IMR-90 (cell line): ENCODE measurements around the gene TUBD1. TPM values are rescaled to one million over a fixed set of nuclear protein-coding genes. Genes with fewer than 3 reads are reported as not detected.
A peak's percentile ranks its signal among the peaks of the same experiment; 100 is the strongest.

Experiments
- ATAC-seq: fragments of 200-7000 bp; cut with Tn5 transposase; 2 replicates; pipeline ENCODE4 v1.9.1; 2020; ENCODE audit warnings: low read depth, mild to moderate bottlenecking, moderate library complexity
- BruUV-seq: library from RNA; stranded (reverse); fragments of 400-500 nt; replicated peaks from 2 replicates; lab custom pipeline; 2021; lab: Mats Ljungman, UMichigan
- CTCF ChIA-PET: fragments of 300-600 bp; formaldehyde crosslinking; extraction: SDS; loops from one replicate; lab custom pipeline; 2021; ENCODE audit warnings: antibody characterized with exemption; lab: Yijun Ruan, JAX
- POLR2A ChIA-PET: fragments of 300-600 bp; sonication (Branson Sonifier 250); formaldehyde crosslinking; loops from one replicate; lab custom pipeline; 2022; ENCODE audit warnings: antibody characterized with exemption; ENCODE audit not compliant: unreplicated experiment; lab: Charles Lee
- DNase-seq: peaks from one replicate; pipeline ENCODE4 v3.0.0; 2013
- H2AFZ ChIP-seq: replicated peaks from 2 replicates; pipeline ENCODE3; 2013; ENCODE audit warnings: low read length, mild to moderate bottlenecking; ENCODE audit not compliant: poor library complexity
- H2AK5ac ChIP-seq: 2 replicates; pipeline ENCODE4 v1.6.1; 2013; ENCODE audit warnings: low read depth, low read length, inconsistent platforms
- H2AK9ac ChIP-seq: replicated peaks from 2 replicates; pipeline ENCODE3; 2013; ENCODE audit warnings: mild to moderate bottlenecking, low read depth, low read length, moderate library complexity; ENCODE audit not compliant: poor library complexity
- H2BK120ac ChIP-seq: 2 replicates; pipeline ENCODE4 v1.6.1; 2013; ENCODE audit warnings: low read depth, low read length, inconsistent platforms
- H2BK15ac ChIP-seq: 3 replicates; pipeline ENCODE4 v1.6.1; 2013; ENCODE audit warnings: low read depth, low read length, inconsistent platforms
- H2BK20ac ChIP-seq: 2 replicates; pipeline ENCODE4 v1.6.1; 2013; ENCODE audit warnings: low read depth, mild to moderate bottlenecking, inconsistent platforms, low read length, moderate library complexity
- H2BK5ac ChIP-seq: 2 replicates; pipeline ENCODE4 v1.6.1; 2013; ENCODE audit warnings: mild to moderate bottlenecking, low read depth, low read length, inconsistent platforms; ENCODE audit not compliant: poor library complexity, severe bottlenecking
- H3K14ac ChIP-seq: replicated peaks from 2 replicates; pipeline ENCODE4 v1.6.1; 2013; ENCODE audit warnings: low read depth, low read length, inconsistent platforms
- H3K18ac ChIP-seq: 2 replicates; pipeline ENCODE4 v1.6.1; 2013; ENCODE audit warnings: low read depth, low read length, control low read depth
- H3K23ac ChIP-seq: 2 replicates; pipeline ENCODE4 v1.6.1; 2013; ENCODE audit warnings: low read depth, low read length, inconsistent platforms
- H3K27ac ChIP-seq: 2 replicates; pipeline ENCODE4 v1.5.1; 2013; ENCODE audit warnings: mild to moderate bottlenecking, control low read depth, low read length; ENCODE audit not compliant: insufficient read depth
- H3K27me3 ChIP-seq: 2 replicates; pipeline ENCODE4 v1.6.1; 2013; ENCODE audit warnings: low read length; ENCODE audit not compliant: control insufficient read depth, insufficient read depth
- H3K36me3 ChIP-seq: 2 replicates; pipeline ENCODE4 v1.6.1; 2013; ENCODE audit warnings: low read length, mixed read lengths; ENCODE audit not compliant: control insufficient read depth, insufficient read depth
- H3K4ac ChIP-seq: 2 replicates; pipeline ENCODE4 v1.6.1; 2013; ENCODE audit warnings: low read depth, low read length, inconsistent platforms
- H3K4me1 ChIP-seq: 2 replicates; pipeline ENCODE4 v1.6.1; 2013; ENCODE audit warnings: low read length, mixed read lengths; ENCODE audit not compliant: control insufficient read depth, insufficient read depth
- H3K4me2 ChIP-seq: 2 replicates; pipeline ENCODE4 v1.6.1; 2013; ENCODE audit warnings: low read depth, mild to moderate bottlenecking, control low read depth, low read length, moderate library complexity
- H3K4me3 ChIP-seq: 2 replicates; pipeline ENCODE4 v1.5.1; 2013; ENCODE audit warnings: low read depth, mild to moderate bottlenecking, control low read depth, low read length, moderate library complexity; ENCODE audit not compliant: insufficient read depth
- H3K56ac ChIP-seq: 2 replicates; pipeline ENCODE4 v1.6.1; 2013; ENCODE audit warnings: low read length, inconsistent platforms; ENCODE audit not compliant: insufficient read depth; ENCODE audit errors: extremely low read depth
- H3K79me1 ChIP-seq, 2 experiments: 2 replicates each; pipeline ENCODE4 v1.6.1; 2013; ENCODE audit warnings: low read length in 2 of 2, inconsistent platforms in 1 of 2, low read depth in 1 of 2
- H3K9ac ChIP-seq: 2 replicates; pipeline ENCODE4 v1.6.1; 2013; ENCODE audit warnings: low read depth, low read length, control low read depth
- H3K9me1 ChIP-seq: 2 replicates; pipeline ENCODE4 v1.6.1; 2013; ENCODE audit warnings: low read length, inconsistent platforms; ENCODE audit not compliant: insufficient read depth
- H3K9me3 ChIP-seq: 2 replicates; pipeline ENCODE4 v1.6.1; 2013; ENCODE audit warnings: low read length; ENCODE audit not compliant: control insufficient read depth, insufficient read depth
- H4K20me1 ChIP-seq: 2 replicates; pipeline ENCODE4 v1.6.1; 2013; ENCODE audit warnings: low read length, inconsistent platforms; ENCODE audit not compliant: insufficient read depth
- H4K5ac ChIP-seq: 2 replicates; pipeline ENCODE4 v1.6.1; 2013; ENCODE audit warnings: mild to moderate bottlenecking, low read depth, low read length, control low read depth
- H4K8ac ChIP-seq, 2 experiments: 2 replicates each; pipeline ENCODE4 v1.6.1; 2013; ENCODE audit warnings: low read depth in 2 of 2, low read length in 2 of 2, control low read depth in 1 of 2, inconsistent platforms in 1 of 2
- H4K91ac ChIP-seq: 2 replicates; pipeline ENCODE4 v1.6.1; 2013; ENCODE audit warnings: low read depth, low read length, inconsistent platforms; ENCODE audit not compliant: insufficient read depth
- BHLHE40 ChIP-seq: fragments of 150-350 bp; IDR thresholded peaks from 2 replicates; pipeline ENCODE4 v1.6.1; 2016; ENCODE audit warnings: mild to moderate bottlenecking, low read depth, low read length
- CEBPB ChIP-seq: IDR thresholded peaks from 2 replicates; pipeline ENCODE4 v1.6.1; 2012; ENCODE audit warnings: low read depth, low read length, improper control_type of control experiment
- CHD1 ChIP-seq: IDR thresholded peaks from 2 replicates; pipeline ENCODE4 v1.6.1; 2012; ENCODE audit warnings: low read depth, low read length, improper control_type of control experiment
- ELK1 ChIP-seq: fragments of 150-350 bp; IDR thresholded peaks from 2 replicates; pipeline ENCODE4 v1.6.1; 2016; ENCODE audit warnings: low read depth, mild to moderate bottlenecking, low read length, moderate library complexity, borderline replicate concordance
- FOS ChIP-seq: fragments of 150-350 bp; IDR thresholded peaks from 2 replicates; pipeline ENCODE4 v1.6.1; 2016; ENCODE audit warnings: low read depth, low read length
- MAZ ChIP-seq: IDR thresholded peaks from 2 replicates; pipeline ENCODE4 v1.6.1; 2012; ENCODE audit warnings: low read depth, mild to moderate bottlenecking, low read length, improper control_type of control experiment, moderate library complexity, borderline replicate concordance
- MXI1 ChIP-seq: IDR thresholded peaks from 2 replicates; pipeline ENCODE4 v1.6.1; 2012; ENCODE audit warnings: low read depth, mild to moderate bottlenecking, low read length, moderate library complexity, borderline replicate concordance
- NFE2L2 ChIP-seq: fragments of 150-350 bp; IDR thresholded peaks from 2 replicates; pipeline ENCODE4 v1.6.1; 2016; ENCODE audit warnings: low read depth, mild to moderate bottlenecking, low read length
- RAD21 ChIP-seq: IDR thresholded peaks from 2 replicates; pipeline ENCODE4 v1.6.1; 2012; ENCODE audit warnings: low read length, improper control_type of control experiment
- RFX5 ChIP-seq: IDR thresholded peaks from 2 replicates; pipeline ENCODE4 v1.8.0; 2012; ENCODE audit warnings: low read depth, mild to moderate bottlenecking, low read length, moderate library complexity
- SMC3 ChIP-seq: fragments of 150-350 bp; IDR thresholded peaks from 2 replicates; pipeline ENCODE4 v1.6.1; 2016; ENCODE audit warnings: low read depth, mild to moderate bottlenecking, antibody characterized with exemption, low read length, moderate library complexity
- USF2 ChIP-seq: fragments of 150-350 bp; IDR thresholded peaks from 2 replicates; pipeline ENCODE4 v1.6.1; 2017; ENCODE audit warnings: mild to moderate bottlenecking, antibody characterized with exemption, low read length, low read depth
- WGBS, 2 experiments: methylation state at CpG; one replicate each; pipeline versions ENCODE4 v1.1.5 to v1.1.7; 2013; ENCODE audit warnings: missing lambda C conversion rate in 2 of 2; ENCODE audit not compliant: insufficient read length in 1 of 2; ENCODE audit errors: extremely low coverage in 2 of 2; 5-methylcytosine and 5-hydroxymethylcytosine counted together
- dilution Hi-C: fragments of 300-500 bp; cut with HindIII; formaldehyde crosslinking; loops from one replicate; pipeline ENCODE4 v1.14.3; 2018; ENCODE audit warnings: low sequenced_read_pairs; ENCODE audit not compliant: unreplicated experiment
- in situ Hi-C: fragments of 300-500 bp; cut with MboI; formaldehyde crosslinking; loops from 3 replicates; pipeline ENCODE4 v1.14.3; 2019; ENCODE audit warnings: low sequenced_read_pairs, inconsistent platforms, mixed read lengths
- intact Hi-C: fragments of 100-400 bp; cut with micrococcal nuclease; formaldehyde crosslinking; loops from 2 replicates; pipeline ENCODE4 v1.10.0; 2022
- polyA plus RNA-seq, 3 experiments: library from polyadenylated mRNA; depleted of rRNA; stranded (reverse); fragments of >200 nt; gene quantifications; 2 replicates each; pipeline ENCODE4 v1.2.3, GENCODE V29; 2012; ENCODE audit warnings: low replicate concordance in 1 of 3
- total RNA-seq: library from RNA; depleted of rRNA; stranded (reverse); fragments of >200 nt; gene quantifications from 2 replicates; pipeline ENCODE4 v1.2.3, GENCODE V29; 2012
- TF ChIP-seq, protein P1 (sequence below): conservative IDR thresholded peaks from 2 replicates; pipeline ENCODE4 v1.5.1; 2012; ENCODE audit warnings: mild to moderate bottlenecking, low read depth, low read length, improper control_type of control experiment

TUBD1 gene
- total and polyA plus RNA-seq, 2 of the 4 experiments (the other 2 are of a cell fraction) = 2.2 to 4.7 TPM

DNA sequence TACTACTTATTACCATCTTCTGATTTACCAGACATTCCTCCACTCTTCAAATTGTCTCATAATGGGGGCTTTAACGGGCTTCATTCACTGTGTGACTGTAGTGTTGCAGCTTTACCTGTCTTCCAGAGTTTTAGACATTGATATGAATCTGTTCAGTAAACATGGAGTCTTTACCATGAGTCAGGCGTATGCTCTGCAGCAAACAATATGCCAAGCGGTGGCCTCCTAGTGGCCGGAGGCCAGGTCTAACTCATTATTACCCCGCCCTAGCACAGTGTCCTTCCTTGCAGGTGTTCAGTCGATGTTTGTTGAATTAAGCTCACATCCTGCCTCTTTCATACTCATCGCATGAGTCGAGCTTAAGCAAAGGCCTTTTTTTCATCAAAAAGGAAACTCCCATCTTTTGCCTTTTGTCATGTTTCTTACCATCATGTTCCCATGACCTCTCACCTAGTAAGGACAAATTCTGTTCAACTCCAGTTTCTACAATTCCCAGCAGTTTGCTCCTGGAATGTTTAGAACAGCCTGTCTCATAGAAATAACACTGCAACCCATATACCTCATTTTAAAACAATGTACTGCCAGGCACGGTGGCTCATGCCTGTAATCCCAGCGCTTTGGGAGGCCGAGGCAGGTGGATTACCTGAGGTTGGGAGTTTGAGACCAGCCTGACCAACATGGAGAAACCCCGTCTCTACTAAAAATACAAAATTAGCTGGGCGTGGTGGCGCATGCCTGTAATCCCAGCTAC, 39.4 kb downstream of the TUBD1 start:
- H2AK9ac ChIP-seq = peak overlapping the region; percentile 65
- DNase-seq = peak; percentile 100
- peak overlapping the region; percentile 81 for H3K18ac ChIP-seq
- peak overlapping the region; percentile 37 for H3K56ac ChIP-seq
- no peaks in the 10 kb centered on the region for H3K27me3 ChIP-seq
- H2BK20ac ChIP-seq = peak overlapping the region; percentile 77
- peak overlapping the region; percentile 78 for H3K4ac ChIP-seq
- no peak overlapping the region for H3K4me2 ChIP-seq
- H3K9me3 ChIP-seq = no peaks in the 10 kb centered on the region
- H2AFZ ChIP-seq = peak overlapping the region; percentile 74
- H4K91ac ChIP-seq = peak overlapping the region; percentile 53
- peaks cover 4 to 39% of the 10 kb centered on the region in 2 experiments; a peak in 3 of 4 replicates for H3K79me1 ChIP-seq
- H3K23ac ChIP-seq = peak overlapping the region; percentile 55; the same call in 1 of the 2 replicates
- H3K36me3 ChIP-seq = no peaks in the 10 kb centered on the region
- peak overlapping the region; percentile 92 for H2AK5ac ChIP-seq
- intact Hi-C loops (no loop called here), dilution Hi-C loops (no loop called here), in situ Hi-C loops (no loop called here)
- H2BK15ac ChIP-seq = peak overlapping the region; percentile 81
- H4K8ac ChIP-seq = peak overlapping the region; percentile 21 to 93
- no TSS peak for BruUV-seq
- peak overlapping the region; percentile 92 for H2BK120ac ChIP-seq
- peaks cover 16% of the 10 kb centered on the region for H3K9me1 ChIP-seq
- ChIA-PET CTCF (interaction anchor here (0.6 to 1.6 kb wide), 2 partner anchors 84 to 100 kb away, joined by 4 to 6 read pairs; no protein-coding TSS in a partner anchor), POLR2A (interaction anchor here (1.0 to 1.1 kb wide), 3 partner anchors 9 to 16 kb away, joined by 3 to 16 read pairs (median 3); no protein-coding TSS in a partner anchor)
- H3K4me3 ChIP-seq = no peak overlapping the region
- peak; percentile 30 for ATAC-seq
- WGBS, 2 experiments = 45% methylated on average over 6 of the region's 14 CpGs; no CpG with 5 or more reads in 1 of the 2 experiments
- H4K20me1 ChIP-seq = no peaks in the 10 kb centered on the region
- H2BK5ac ChIP-seq = peak overlapping the region; percentile 77
- H3K9ac ChIP-seq = no peak overlapping the region
- peak overlapping the region; percentile 86 for H3K14ac ChIP-seq
- H3K27ac ChIP-seq = peak overlapping the region; percentile 73
- H4K5ac ChIP-seq = peak overlapping the region; percentile 27
- H3K4me1 ChIP-seq = peaks cover 15% of the 10 kb centered on the region
- TF ChIP-seq CEBPB (0 out of 2 replicates have a peak, but pooled peaks have one; percentile 33), RFX5 (no peak), FOS (peak; percentile 61; the same call in 1 of the 2 replicates), CHD1 (no peak), SMC3 (no peak), NFE2L2 (peak; percentile 44; the same call in 1 of the 2 replicates), USF2 (no peak), MAZ (no peak), RAD21 (peak; percentile 56), BHLHE40 (no peak), ELK1 (no peak), MXI1 (no peak)
- TF ChIP-seq, protein P1, sequence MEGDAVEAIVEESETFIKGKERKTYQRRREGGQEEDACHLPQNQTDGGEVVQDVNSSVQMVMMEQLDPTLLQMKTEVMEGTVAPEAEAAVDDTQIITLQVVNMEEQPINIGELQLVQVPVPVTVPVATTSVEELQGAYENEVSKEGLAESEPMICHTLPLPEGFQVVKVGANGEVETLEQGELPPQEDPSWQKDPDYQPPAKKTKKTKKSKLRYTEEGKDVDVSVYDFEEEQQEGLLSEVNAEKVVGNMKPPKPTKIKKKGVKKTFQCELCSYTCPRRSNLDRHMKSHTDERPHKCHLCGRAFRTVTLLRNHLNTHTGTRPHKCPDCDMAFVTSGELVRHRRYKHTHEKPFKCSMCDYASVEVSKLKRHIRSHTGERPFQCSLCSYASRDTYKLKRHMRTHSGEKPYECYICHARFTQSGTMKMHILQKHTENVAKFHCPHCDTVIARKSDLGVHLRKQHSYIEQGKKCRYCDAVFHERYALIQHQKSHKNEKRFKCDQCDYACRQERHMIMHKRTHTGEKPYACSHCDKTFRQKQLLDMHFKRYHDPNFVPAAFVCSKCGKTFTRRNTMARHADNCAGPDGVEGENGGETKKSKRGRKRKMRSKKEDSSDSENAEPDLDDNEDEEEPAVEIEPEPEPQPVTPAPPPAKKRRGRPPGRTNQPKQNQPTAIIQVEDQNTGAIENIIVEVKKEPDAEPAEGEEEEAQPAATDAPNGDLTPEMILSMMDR = peak; percentile 73
